SK-N-SH (cell line): Measurements from ENCODE around the gene SGTB. TPM values are rescaled to one million over a fixed set of nuclear protein-coding genes. Genes with fewer than 3 reads are reported as not detected.
"Not testable (repeated sequence)": the region's sequence is repeated elsewhere in the genome, so short reads cannot be mapped to it uniquely, and the experiment has no call there.

Source experiments
- CTCF ChIA-PET: fragments of 300-600, 350-600 bp; formaldehyde crosslinking; extraction: SDS; loops from one replicate; lab custom pipeline; 2021; lab: Yijun Ruan, JAX
- POLR2A ChIA-PET: fragments of 350-600 bp; sonication (Branson Sonifier 250); formaldehyde crosslinking; extraction: SDS; loops from one replicate; lab custom pipeline; 2020; ENCODE audit warnings: antibody characterized with exemption, inconsistent platforms; lab: Yijun Ruan, JAX
- DNase-seq: peaks from one replicate; pipeline ENCODE4 v3.0.0; 2012
- H2AFZ ChIP-seq: fragments of 200-600 bp; sonication (generic); 2 replicates; pipeline ENCODE4 v1.8.1; 2016; ENCODE audit warnings: antibody characterized with exemption, mild to moderate bottlenecking, low read depth
- H3F3A ChIP-seq: fragments of 200-600 bp; sonication (generic); replicated peaks from 2 replicates; pipeline ENCODE3; 2016; ENCODE audit warnings: antibody characterized with exemption, mild to moderate bottlenecking; ENCODE audit not compliant: insufficient read depth
- H3K27ac ChIP-seq, 2 experiments: fragments of 200-500 bp in 1 of 2; fragments of 200-600 bp in 1 of 2; sonication (Bioruptor generic) in 1 of 2; sonication (generic), shearing (Covaris generic) in 1 of 2; 2 replicates each; pipeline versions ENCODE4 v1.5.1 to v1.6.1; 2014 to 2016; ENCODE audit warnings: low read depth in 2 of 2, inconsistent platforms in 1 of 2, low read length in 1 of 2, mild to moderate bottlenecking in 1 of 2, mixed read lengths in 1 of 2
- H3K27me3 ChIP-seq: fragments of 200-600 bp; sonication (generic), shearing (Covaris generic); 2 replicates; pipeline ENCODE4 v1.6.1; 2016; ENCODE audit warnings: mixed run types; ENCODE audit not compliant: insufficient read depth
- H3K36me3 ChIP-seq, 2 experiments: fragments of 200-500 bp in 1 of 2; fragments of 200-600 bp in 1 of 2; sonication (Bioruptor generic) in 1 of 2; sonication (generic) in 1 of 2; replicated peaks in 1 of 2; 2 replicates each; pipeline versions ENCODE3 to v1.5.1; 2014 to 2016; ENCODE audit warnings: low read length in 1 of 2, mild to moderate bottlenecking in 1 of 2; ENCODE audit not compliant: insufficient read depth in 2 of 2, control insufficient read depth in 1 of 2
- H3K4me1 ChIP-seq, 2 experiments: fragments of 200-500 bp in 1 of 2; fragments of 200-600 bp in 1 of 2; sonication (Bioruptor generic) in 1 of 2; sonication (generic), shearing (Covaris generic) in 1 of 2; 2 replicates each; pipeline versions ENCODE4 v1.5.1 to v1.6.1; 2014 to 2016; ENCODE audit warnings: low read depth in 1 of 2, low read length in 1 of 2, mixed run types in 1 of 2; ENCODE audit not compliant: insufficient read depth in 2 of 2, control insufficient read depth in 1 of 2
- H3K4me2 ChIP-seq: fragments of 200-600 bp; sonication (generic), shearing (Covaris generic); 2 replicates; pipeline ENCODE4 v1.6.1; 2017; ENCODE audit warnings: mixed run types
- H3K4me3 ChIP-seq, 2 experiments: fragments of 200-500 bp in 1 of 2; fragments of 200-600 bp in 1 of 2; sonication (Bioruptor generic) in 1 of 2; sonication (generic), shearing (Covaris generic) in 1 of 2; 2 replicates each; pipeline versions ENCODE4 v1.5.1 to v1.8.1; 2014 to 2016; ENCODE audit warnings: low read depth in 2 of 2, inconsistent platforms in 1 of 2, low read length in 1 of 2, mild to moderate bottlenecking in 1 of 2, mixed read lengths in 1 of 2, moderate library complexity in 1 of 2
- H3K79me2 ChIP-seq: fragments of 200-600 bp; sonication (generic); 2 replicates; pipeline ENCODE4 v1.8.1; 2017; ENCODE audit warnings: mild to moderate bottlenecking; ENCODE audit not compliant: insufficient read depth
- H3K9ac ChIP-seq: fragments of 200-600 bp; sonication (generic); 2 replicates; pipeline ENCODE4 v1.6.1; 2017; ENCODE audit warnings: mixed run types
- H3K9me2 ChIP-seq: fragments of 200-600 bp; sonication (generic); 2 replicates; pipeline ENCODE4 v1.6.1; 2017; ENCODE audit warnings: mixed run types
- H3K9me3 ChIP-seq: fragments of 200-600 bp; sonication (generic); 2 replicates; pipeline ENCODE4 v1.6.1; 2017; ENCODE audit warnings: mixed run types, mild to moderate bottlenecking, moderate library complexity
- H4K20me1 ChIP-seq: fragments of 200-600 bp; sonication (generic); 2 replicates; pipeline ENCODE4 v1.6.1; 2017; ENCODE audit warnings: mild to moderate bottlenecking, mixed run types; ENCODE audit not compliant: insufficient read depth
- ELF1 ChIP-seq: IDR thresholded peaks from 2 replicates; pipeline ENCODE4 v1.4.0; 2012
- EP300 ChIP-seq, 2 experiments: IDR thresholded peaks; 2 replicates each; pipeline versions ENCODE4 v1.4.0 to v1.6.1; 2012; ENCODE audit warnings: borderline replicate concordance in 1 of 2, low read depth in 1 of 2, low read length in 1 of 2
- EZH2phosphoT487 ChIP-seq: fragments of 200-600 bp; sonication (generic); IDR thresholded peaks from 2 replicates; pipeline ENCODE4 v1.6.1; 2017; ENCODE audit warnings: low read depth, mixed run types, mild to moderate bottlenecking, antibody characterized with exemption, moderate library complexity, borderline replicate concordance
- GABPA ChIP-seq: IDR thresholded peaks from 2 replicates; pipeline ENCODE4 v1.4.0; 2012; ENCODE audit warnings: low read depth, mild to moderate bottlenecking
- MXI1 ChIP-seq: IDR thresholded peaks from 2 replicates; pipeline ENCODE4 v1.6.1; 2012; ENCODE audit warnings: mild to moderate bottlenecking, low read depth, low read length, improper control_type of control experiment
- PBX3 ChIP-seq: IDR thresholded peaks from 2 replicates; pipeline ENCODE4; 2012
- TCF12 ChIP-seq: IDR thresholded peaks from 2 replicates; pipeline ENCODE4 v1.4.0; 2012
- WGBS: methylation state at CpG from one replicate; pipeline ENCODE4 v1.1.6; 2017; ENCODE audit warnings: low lambda C conversion rate; 5-methylcytosine and 5-hydroxymethylcytosine counted together
- polyA plus RNA-seq, 3 experiments: library from polyadenylated mRNA; depleted of rRNA; stranded (reverse); fragments of >200 nt; gene quantifications; 2 replicates each; pipeline ENCODE4 v1.2.3, GENCODE V29; 2012

SGTB gene
- polyA plus RNA-seq, 1 of the 3 experiments (the other 2 are of a cell fraction): 3.5 TPM

- no peaks in the 10 kb centered on the region for H3K27me3 ChIP-seq
- no peak for TF ChIP-seq EZH2phosphoT487
- TF ChIP-seq PBX3: no peak
- no peak for TF ChIP-seq EP300 (IDR thresholded peaks at IDR 0.05; ENCODE audit: borderline replicate concordance in 1 of 2, low read depth in 1 of 2, low read length in 1 of 2)
- no peak for TF ChIP-seq ELF1
- TF ChIP-seq TCF12: no peak
- TF ChIP-seq MXI1: no peak
- TF ChIP-seq GABPA: no peak
- H3K9me2 ChIP-seq: no peaks in the 10 kb centered on the region
- H3K36me3 ChIP-seq: peaks cover 0 to 6% of the 10 kb centered on the region in 2 experiments
- H3K79me2 ChIP-seq: peaks cover 71% of the 10 kb centered on the region
- H3K9me3 ChIP-seq: no peaks in the 10 kb centered on the region
- 0 out of 2 replicates have a peak, but pooled peaks cover 6% of the 10 kb centered on the region for H4K20me1 ChIP-seq
- no peak overlapping the region for H2AFZ ChIP-seq
- no peak overlapping the region for H3K4me2 ChIP-seq
- H3K9ac ChIP-seq: no peak overlapping the region
- no peak overlapping the region for H3K27ac ChIP-seq
- H3K4me1 ChIP-seq: no peaks in the 10 kb centered on the region
- no peaks in the 10 kb centered on the region for H3F3A ChIP-seq
- H3K4me3 ChIP-seq: no peak overlapping the region
- ChIA-PET CTCF (no interaction called here), POLR2A (no interaction called here)
- DNase-seq: no peak
- 93% methylated on average over 1 of the region's 1 CpG for WGBS
Measured at GRCh38 chr5:65734921-65735320, 13.0 kb upstream of the SGTB start.

GRCh38 chr5:65734196-65734775 is 12.4 kb upstream of the SGTB start:
- H3K79me2 ChIP-seq: peaks cover 70% of the 10 kb centered on the region

GRCh38 chr5:65732046-65732445 is 10.1 kb upstream of the SGTB start:
- CTCF ChIA-PET, H3K36me3 ChIP-seq, H3K4me3 ChIP-seq, POLR2A ChIA-PET, H3K27ac ChIP-seq, H3F3A ChIP-seq, H3K9ac ChIP-seq, H3K9me3 ChIP-seq, H3K4me2 ChIP-seq, H3K27me3 ChIP-seq, H2AFZ ChIP-seq, H3K4me1 ChIP-seq, H3K9me2 ChIP-seq, DNase-seq: not testable (repeated sequence)
- H3K79me2 ChIP-seq: peaks cover 69% of the 10 kb centered on the region
- peaks cover 12% of the 10 kb centered on the region; the same call in 1 of the 2 replicates for H4K20me1 ChIP-seq
- 94% methylated on average over 3 of the region's 3 CpGs for WGBS

More at GRCh38 chr5:65734196-65734775, 12.4 kb upstream of the SGTB start:
- H3K4me1 ChIP-seq, H3K4me3 ChIP-seq, H3K27ac ChIP-seq, H2AFZ ChIP-seq, H3K27me3 ChIP-seq, H3K9me2 ChIP-seq, H3K9ac ChIP-seq, H3K36me3 ChIP-seq, H3F3A ChIP-seq, CTCF ChIA-PET, DNase-seq, H4K20me1 ChIP-seq, H3K4me2 ChIP-seq, H3K9me3 ChIP-seq, POLR2A ChIA-PET: not testable (repeated sequence)
- 98% methylated on average over 7 of the region's 7 CpGs for WGBS
